NCI-H510A (cell line): ENCODE data around the gene CRHR1.
"Not testable (repeated sequence)": the region's sequence is repeated elsewhere in the genome, so short reads cannot be mapped to it uniquely, and the experiment has no call there.

Experiments used
- DNase-seq: peaks from one replicate; lab custom pipeline; 2025; lab: John Stamatoyannopoulos, UW

Gene CRHR1

GRCh38 chr17:45846223-45846622, 62.1 kb downstream of the CRHR1 start:
- no peak for DNase-seq

- no peak for DNase-seq
These were observed 62.5 kb downstream of the CRHR1 start for GRCh38 chr17:45846646-45847045.

GRCh38 chr17:45847101-45847500, 63.0 kb downstream of the CRHR1 start:
- no peak for DNase-seq

GRCh38 chr17:45847747-45848146, 63.6 kb downstream of the CRHR1 start:
- DNase-seq, result no peak

- no peak for DNase-seq
These were observed 64.3 kb downstream of the CRHR1 start for GRCh38 chr17:45848405-45848804.

GRCh38 chr17:45848868-45849535, 64.9 kb downstream of the CRHR1 start:
- DNase-seq, result no peak

- DNase-seq, result no peak
These were observed 65.4 kb downstream of the CRHR1 start for GRCh38 chr17:45849536-45849990.

GRCh38 chr17:45850011-45850410, 65.9 kb downstream of the CRHR1 start:
- no peak for DNase-seq

- DNase-seq, result no peak
These were observed 66.3 kb downstream of the CRHR1 start for GRCh38 chr17:45850468-45850867.

- DNase-seq, result no peak
These were observed 66.9 kb downstream of the CRHR1 start for GRCh38 chr17:45851022-45851421.

- no peak for DNase-seq
These were observed 67.3 kb downstream of the CRHR1 start for GRCh38 chr17:45851464-45851863.

GRCh38 chr17:45851873-45852272, 67.8 kb downstream of the CRHR1 start:
- DNase-seq, result no peak

GRCh38 chr17:45852535-45853297, 68.6 kb downstream of the CRHR1 start:
- no peak for DNase-seq

GRCh38 chr17:45854209-45854608, 70.1 kb downstream of the CRHR1 start:
- no peak for DNase-seq

GRCh38 chr17:45855691-45856336, 71.7 kb downstream of the CRHR1 start:
- DNase-seq, result no peak

- no peak for DNase-seq
These were observed 74.0 kb downstream of the CRHR1 start for GRCh38 chr17:45857977-45858708.

- no peak for DNase-seq
These were observed 77.0 kb downstream of the CRHR1 start for GRCh38 chr17:45861165-45861564.

- DNase-seq, result not testable (repeated sequence)
These were observed 78.0 kb downstream of the CRHR1 start for GRCh38 chr17:45862127-45862526.

- DNase-seq, result no peak
These were observed 79.9 kb downstream of the CRHR1 start for GRCh38 chr17:45863857-45864654.

- DNase-seq, result no peak
These were observed 83.1 kb downstream of the CRHR1 start for GRCh38 chr17:45867171-45867570.

- no peak for DNase-seq
These were observed 83.6 kb downstream of the CRHR1 start for GRCh38 chr17:45867702-45868101.
